Neural crest cell (in vitro differentiated cells): ENCODE data around the gene HCFC1R1. TPM values are rescaled to one million over a fixed set of nuclear protein-coding genes. Genes with fewer than 3 reads are reported as not detected.
A peak's percentile ranks its signal among the peaks of the same experiment; 100 is the strongest.

Experiments used
- DNase-seq: peaks from one replicate; pipeline ENCODE4 v3.0.0; 2021; ENCODE audit warnings: low read depth, mixed read lengths, low spot score
- H3K27ac Mint-ChIP-seq: one replicate; pipeline ENCODE4 v1.8.0; 2021; ENCODE audit warnings: mild to moderate bottlenecking, mixed read lengths; ENCODE audit not compliant: unreplicated experiment
- H3K27me3 Mint-ChIP-seq: 2 replicates; pipeline ENCODE4 v1.8.0; 2021; ENCODE audit warnings: low read depth, mild to moderate bottlenecking, mixed read lengths
- H3K36me3 Mint-ChIP-seq: 2 replicates; pipeline ENCODE4 v1.8.0; 2021; ENCODE audit warnings: low read depth, mild to moderate bottlenecking, mixed read lengths
- H3K4me1 Mint-ChIP-seq: 2 replicates; pipeline ENCODE4 v1.8.0; 2021; ENCODE audit warnings: mixed read lengths
- H3K4me3 Mint-ChIP-seq: one replicate; pipeline ENCODE4 v1.8.0; 2021; ENCODE audit warnings: mild to moderate bottlenecking, mixed read lengths
- H3K9me3 Mint-ChIP-seq: 2 replicates; pipeline ENCODE4 v1.8.0; 2021; ENCODE audit warnings: mixed read lengths
- CTCF ChIP-seq: fragments of 200-600 bp; sonication (generic); conservative IDR thresholded peaks from 2 replicates; pipeline ENCODE4 v1.5.0; 2021; ENCODE audit warnings: antibody characterized with exemption, mild to moderate bottlenecking
- total RNA-seq: library from RNA; stranded (reverse); gene quantifications from 2 replicates; pipeline ENCODE4 v1.2.1, GENCODE V29; 2021

The HCFC1R1 gene
- total RNA-seq, 1 donor from 2014 or later, result 23.7 TPM

- H3K4me1 Mint-ChIP-seq, result peaks cover 23% of the 10 kb centered on the region
- no peaks in the 10 kb centered on the region for H3K9me3 Mint-ChIP-seq
- peaks cover 12% of the 10 kb centered on the region for H3K27me3 Mint-ChIP-seq
- no peak for TF ChIP-seq CTCF
- no peak overlapping the region for H3K27ac Mint-ChIP-seq
- DNase-seq, result no peak
- peak overlapping the region; percentile 84 for H3K4me3 Mint-ChIP-seq
- H3K36me3 Mint-ChIP-seq, result no peaks in the 10 kb centered on the region
Measured at GRCh38 chr16:2977440-2977839, 46.3 kb downstream of the HCFC1R1 start.

- no peak for DNase-seq
- TF ChIP-seq CTCF, result no peak
- peaks cover 13% of the 10 kb centered on the region for H3K27me3 Mint-ChIP-seq
- H3K4me3 Mint-ChIP-seq, result peak overlapping the region; percentile 84
- H3K27ac Mint-ChIP-seq, result no peak overlapping the region
- H3K4me1 Mint-ChIP-seq, result peaks cover 26% of the 10 kb centered on the region
- no peaks in the 10 kb centered on the region for H3K9me3 Mint-ChIP-seq
- peaks cover 5% of the 10 kb centered on the region for H3K36me3 Mint-ChIP-seq
Measured at GRCh38 chr16:2976673-2977072, 47.1 kb downstream of the HCFC1R1 start.

GRCh38 chr16:2976201-2976600, 47.5 kb downstream of the HCFC1R1 start:
- peaks cover 21% of the 10 kb centered on the region for H3K4me1 Mint-ChIP-seq

GRCh38 chr16:2975161-2975795, 48.5 kb downstream of the HCFC1R1 start:
- H3K27me3 Mint-ChIP-seq, result peaks cover 12% of the 10 kb centered on the region
- no peak for DNase-seq
- TF ChIP-seq CTCF, result no peak
- H3K4me3 Mint-ChIP-seq, result peak overlapping the region; percentile 75
- peaks cover 23% of the 10 kb centered on the region for H3K4me1 Mint-ChIP-seq
- peaks cover 5% of the 10 kb centered on the region for H3K36me3 Mint-ChIP-seq
- H3K9me3 Mint-ChIP-seq, result no peaks in the 10 kb centered on the region
- no peak overlapping the region for H3K27ac Mint-ChIP-seq

More at GRCh38 chr16:2976201-2976600, 47.5 kb downstream of the HCFC1R1 start:
- H3K36me3 Mint-ChIP-seq, result peaks cover 5% of the 10 kb centered on the region
- no peak overlapping the region for H3K27ac Mint-ChIP-seq
- no peak for DNase-seq
- peaks cover 8% of the 10 kb centered on the region for H3K27me3 Mint-ChIP-seq
- H3K4me3 Mint-ChIP-seq, result peak overlapping the region; percentile 34
- TF ChIP-seq CTCF, result no peak
- H3K9me3 Mint-ChIP-seq, result no peaks in the 10 kb centered on the region

- Mint-ChIP-seq H3K9me3 (no peaks in the 10 kb centered on the region), H3K36me3 (peaks cover 5% of the 10 kb centered on the region), H3K4me3 (peak overlapping the region; percentile 75), H3K27ac (no peak overlapping the region), H3K27me3 (peaks cover 12% of the 10 kb centered on the region), H3K4me1 (peaks cover 23% of the 10 kb centered on the region)
- DNase-seq, result no peak
- no peak for TF ChIP-seq CTCF
Measured at GRCh38 chr16:2974319-2975056, 49.3 kb downstream of the HCFC1R1 start.
